ENCODE results near the gene PTPRM.

The PTPRM gene

DNA sequence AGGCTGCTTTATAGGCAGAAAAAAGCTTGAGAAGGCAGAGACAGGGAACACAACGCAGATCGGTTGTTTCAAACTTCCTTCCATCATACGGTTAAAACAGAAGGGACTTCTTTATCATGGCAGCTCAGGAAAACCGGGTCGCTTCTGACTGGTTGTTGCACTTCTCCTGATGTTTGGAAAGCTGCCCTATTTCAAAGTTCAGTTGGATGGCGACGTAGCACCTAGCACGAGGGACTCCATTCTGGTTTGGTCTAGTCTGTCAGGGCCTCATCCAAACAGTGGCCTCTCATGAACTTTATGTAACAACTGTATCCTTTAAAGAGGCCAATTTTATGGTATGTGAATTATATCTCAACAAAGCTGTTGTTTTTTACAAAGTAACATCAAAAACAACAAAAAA is 832.0 kb downstream of the PTPRM start:
- no peak overlapping the region for H3K4me3 ChIP-seq (ENCODE audit: extremely low read depth, insufficient read depth, low read length, poor library complexity, severe bottlenecking)
- H3K27ac ChIP-seq (ENCODE audit: low read depth, low read length, severe bottlenecking), result no peak overlapping the region
- H3K36me3 ChIP-seq (ENCODE audit: control insufficient read depth, insufficient read depth, low read length), result peaks cover 16% of the 10 kb centered on the region
- no peaks in the 10 kb centered on the region for H3K9me3 ChIP-seq (ENCODE audit: control insufficient read depth, low read length)
- 92 to 96% methylated on average over 6 to 8 of the region's 8 CpGs for WGBS, 2 experiments (ENCODE audit: insufficient coverage in 2 of 2)
- H3K4me1 ChIP-seq (ENCODE audit: control insufficient read depth, insufficient read depth, low read length, poor library complexity, severe bottlenecking), result no peaks in the 10 kb centered on the region

DNA sequence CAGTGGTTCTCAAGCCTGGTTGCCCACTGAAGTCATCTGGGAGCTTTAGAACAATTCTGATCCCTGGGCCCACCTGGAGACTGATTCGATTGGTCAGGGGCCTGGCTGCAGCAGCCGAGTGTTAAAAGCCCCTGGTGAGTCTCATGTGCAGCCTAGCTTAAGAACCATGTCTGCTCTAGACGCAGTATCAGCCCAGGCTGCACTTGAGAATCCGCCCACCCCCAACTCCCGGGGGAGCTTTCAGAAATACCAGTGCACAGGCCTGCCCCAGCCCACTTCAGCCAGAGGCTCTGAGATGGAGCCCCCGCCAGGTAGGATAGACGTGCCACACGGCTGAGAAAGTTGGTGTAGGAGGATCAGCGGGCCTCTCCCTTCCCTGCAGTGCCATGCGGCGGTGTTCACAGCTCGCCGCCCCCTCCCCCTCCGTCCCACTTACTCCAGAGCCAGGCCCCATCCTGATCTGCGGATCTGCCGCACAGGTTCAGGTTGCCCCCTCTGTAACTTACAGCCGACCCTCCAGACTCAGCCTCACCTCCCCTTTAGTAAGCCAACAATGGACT is 833.2 kb downstream of the PTPRM start:
- peaks cover 14% of the 10 kb centered on the region for H3K36me3 ChIP-seq (ENCODE audit: control insufficient read depth, insufficient read depth, low read length)
- H3K4me3 ChIP-seq (ENCODE audit: extremely low read depth, insufficient read depth, low read length, poor library complexity, severe bottlenecking), result no peak overlapping the region
- H3K27ac ChIP-seq (ENCODE audit: low read depth, low read length, severe bottlenecking), result no peak overlapping the region
- 85 to 89% methylated on average over 9 to 13 of the region's 17 CpGs for WGBS, 2 experiments (ENCODE audit: insufficient coverage in 2 of 2)
- no peaks in the 10 kb centered on the region for H3K4me1 ChIP-seq (ENCODE audit: control insufficient read depth, insufficient read depth, low read length, poor library complexity, severe bottlenecking)
- no peaks in the 10 kb centered on the region for H3K9me3 ChIP-seq (ENCODE audit: control insufficient read depth, low read length)

DNA sequence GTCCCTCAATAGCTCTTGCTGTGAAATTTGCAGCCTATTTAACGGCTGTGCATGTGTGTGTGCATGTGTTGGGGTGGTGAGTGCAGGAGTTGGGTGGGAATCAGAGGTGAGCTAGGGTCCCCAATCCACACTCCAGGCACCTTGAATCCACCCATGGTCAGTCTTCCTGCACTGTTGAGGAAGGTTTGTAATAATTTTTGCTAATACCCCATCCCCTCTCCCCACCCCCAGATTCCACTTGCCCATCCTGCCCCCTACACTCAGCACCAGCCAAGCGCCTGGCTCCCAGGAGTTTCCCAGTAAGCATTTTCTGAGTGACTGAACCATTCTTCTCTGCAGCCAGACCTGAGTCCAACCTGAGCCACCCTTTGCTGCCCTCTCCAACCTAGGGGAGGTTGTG is 833.7 kb downstream of the PTPRM start:
- Histone ChIP-seq H3K4me1 (ENCODE audit: control insufficient read depth, insufficient read depth, low read length, poor library complexity, severe bottlenecking) (no peaks in the 10 kb centered on the region), H3K36me3 (ENCODE audit: control insufficient read depth, insufficient read depth, low read length) (peaks cover 12% of the 10 kb centered on the region), H3K9me3 (ENCODE audit: control insufficient read depth, low read length) (no peaks in the 10 kb centered on the region), H3K4me3 (ENCODE audit: extremely low read depth, insufficient read depth, low read length, poor library complexity, severe bottlenecking) (no peak overlapping the region), H3K27ac (ENCODE audit: low read depth, low read length, severe bottlenecking) (no peak overlapping the region)
- WGBS, 2 experiments (ENCODE audit: insufficient coverage in 2 of 2), result 40% methylated on average over 1 of the region's 2 CpGs; no CpG with 5 or more reads in 1 of the 2 experiments

DNA sequence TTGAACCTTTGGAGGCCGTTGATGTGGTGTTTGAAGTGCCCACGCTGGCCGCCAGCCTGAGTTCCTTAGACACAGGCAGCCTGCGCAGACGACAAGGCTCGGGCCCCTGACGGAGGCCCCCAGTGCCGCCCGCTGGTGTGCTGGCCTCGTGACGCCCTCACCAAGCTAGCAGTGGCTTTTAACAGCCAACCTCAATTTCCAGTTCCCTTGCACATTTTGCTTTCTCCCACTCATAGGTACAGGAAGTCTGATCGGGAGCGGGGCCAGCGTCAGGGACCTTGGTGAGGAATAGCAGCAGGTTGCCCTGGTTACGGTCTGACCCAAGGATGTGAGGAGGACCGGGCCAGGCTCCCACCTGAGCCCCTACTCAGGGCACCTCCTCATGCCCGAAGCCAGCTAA is 834.5 kb downstream of the PTPRM start:
- WGBS, 2 experiments (ENCODE audit: insufficient coverage in 2 of 2), result 94 to 97% methylated on average over 13 to 16 of the region's 17 CpGs
- no peaks in the 10 kb centered on the region for H3K9me3 ChIP-seq (ENCODE audit: control insufficient read depth, low read length)
- H3K27ac ChIP-seq (ENCODE audit: low read depth, low read length, severe bottlenecking), result no peak overlapping the region

DNA sequence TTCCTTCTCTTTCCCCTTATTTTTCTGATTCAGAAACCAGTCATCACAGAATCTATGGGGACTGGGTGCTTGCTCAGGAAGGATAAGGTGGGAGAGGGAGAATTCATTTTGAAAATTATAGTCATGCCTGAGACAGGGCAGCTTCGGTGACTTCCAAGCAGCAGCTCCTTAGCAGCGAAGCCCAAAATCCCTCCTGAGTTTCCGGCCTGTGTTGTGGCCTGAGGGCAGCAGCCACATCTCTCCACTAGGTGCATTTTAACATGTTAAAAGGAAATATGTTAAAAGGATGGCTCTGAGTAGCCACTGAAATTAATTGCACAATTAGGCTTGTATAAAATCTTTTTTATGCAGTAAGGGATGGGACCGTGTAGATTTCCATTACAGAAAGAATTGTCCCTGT is 835.1 kb downstream of the PTPRM start:
- peaks cover 16% of the 10 kb centered on the region for H3K36me3 ChIP-seq (ENCODE audit: control insufficient read depth, insufficient read depth, low read length)

More for the DNA sequence above, 834.5 kb downstream of the PTPRM start:
- Histone ChIP-seq H3K4me3 (ENCODE audit: extremely low read depth, insufficient read depth, low read length, poor library complexity, severe bottlenecking) (no peak overlapping the region), H3K36me3 (ENCODE audit: control insufficient read depth, insufficient read depth, low read length) (peaks cover 12% of the 10 kb centered on the region), H3K4me1 (ENCODE audit: control insufficient read depth, insufficient read depth, low read length, poor library complexity, severe bottlenecking) (no peaks in the 10 kb centered on the region)

DNA sequence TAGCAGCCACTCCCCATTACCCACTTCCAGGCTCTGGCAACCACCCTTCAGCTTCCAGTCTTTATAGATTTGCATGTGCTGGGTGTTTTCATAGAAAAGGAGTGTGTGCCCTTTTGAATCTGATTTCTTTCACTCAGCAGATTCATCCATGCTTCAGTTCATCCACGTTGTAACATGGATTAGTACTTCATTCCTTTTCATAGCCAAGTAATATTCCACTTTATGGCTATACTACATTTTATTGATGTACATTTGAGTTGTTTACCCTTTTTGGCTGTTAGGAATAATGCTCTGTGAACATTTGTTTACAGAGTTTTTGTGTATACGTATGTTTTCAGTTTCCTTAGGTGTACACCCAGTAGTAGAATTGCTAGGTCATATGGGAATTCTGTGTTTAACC is 836.6 kb downstream of the PTPRM start:
- WGBS, 2 experiments (ENCODE audit: insufficient coverage in 2 of 2), result 75 to 100% methylated on average over 1 of the region's 2 CpGs
- no peak overlapping the region for H3K4me3 ChIP-seq (ENCODE audit: extremely low read depth, insufficient read depth, low read length, poor library complexity, severe bottlenecking)
- no peaks in the 10 kb centered on the region for H3K4me1 ChIP-seq (ENCODE audit: control insufficient read depth, insufficient read depth, low read length, poor library complexity, severe bottlenecking)
- H3K36me3 ChIP-seq (ENCODE audit: control insufficient read depth, insufficient read depth, low read length), result peaks cover 15% of the 10 kb centered on the region
- no peak overlapping the region for H3K27ac ChIP-seq (ENCODE audit: low read depth, low read length, severe bottlenecking)
- H3K9me3 ChIP-seq (ENCODE audit: control insufficient read depth, low read length), result no peaks in the 10 kb centered on the region

More for the DNA sequence above, 835.1 kb downstream of the PTPRM start:
- 84 to 92% methylated on average over 2 to 4 of the region's 4 CpGs for WGBS, 2 experiments (ENCODE audit: insufficient coverage in 2 of 2)
- H3K4me3 ChIP-seq (ENCODE audit: extremely low read depth, insufficient read depth, low read length, poor library complexity, severe bottlenecking), result no peak overlapping the region
- H3K27ac ChIP-seq (ENCODE audit: low read depth, low read length, severe bottlenecking), result no peak overlapping the region
- no peaks in the 10 kb centered on the region for H3K4me1 ChIP-seq (ENCODE audit: control insufficient read depth, insufficient read depth, low read length, poor library complexity, severe bottlenecking)
- no peaks in the 10 kb centered on the region for H3K9me3 ChIP-seq (ENCODE audit: control insufficient read depth, low read length)

DNA sequence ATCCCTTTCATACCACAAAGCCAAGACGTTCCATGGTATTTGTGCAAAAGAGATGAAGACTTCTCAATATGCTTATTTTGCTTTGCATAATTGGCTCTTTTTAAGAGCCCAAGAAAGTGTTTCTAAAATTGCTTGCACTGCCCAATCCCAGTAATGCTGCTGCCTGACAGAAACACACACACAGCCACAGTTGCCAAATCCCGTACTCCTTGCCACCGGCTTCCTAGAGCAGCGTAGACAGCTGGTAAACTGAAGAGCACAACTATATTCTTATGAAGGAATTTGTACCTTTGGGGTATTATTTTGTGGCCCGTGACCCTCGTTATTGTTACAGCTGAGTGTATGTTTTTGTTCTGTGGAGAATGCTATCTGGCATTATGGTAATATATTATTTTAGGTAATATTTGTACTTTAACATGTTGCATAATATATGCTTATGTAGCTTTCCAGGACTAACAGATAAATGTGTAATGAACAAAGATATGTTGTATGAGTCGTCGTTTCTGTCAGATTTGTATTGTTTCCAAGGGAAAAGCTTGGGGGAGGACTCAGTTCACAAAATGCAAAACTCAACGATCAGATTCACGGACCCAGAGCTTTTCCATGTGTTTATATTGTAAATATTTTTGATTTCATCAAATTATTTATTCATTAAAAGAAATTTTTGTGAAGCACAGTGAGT is 839.2 kb downstream of the PTPRM start:
- Histone ChIP-seq H3K9me3 (ENCODE audit: control insufficient read depth, low read length) (peaks cover 2% of the 10 kb centered on the region), H3K4me1 (ENCODE audit: control insufficient read depth, insufficient read depth, low read length, poor library complexity, severe bottlenecking) (no peaks in the 10 kb centered on the region), H3K27ac (ENCODE audit: low read depth, low read length, severe bottlenecking) (no peak overlapping the region), H3K36me3 (ENCODE audit: control insufficient read depth, insufficient read depth, low read length) (peaks cover 11% of the 10 kb centered on the region), H3K4me3 (ENCODE audit: extremely low read depth, insufficient read depth, low read length, poor library complexity, severe bottlenecking) (no peak overlapping the region)
- 73 to 95% methylated on average over 2 to 3 of the region's 10 CpGs for WGBS, 2 experiments (ENCODE audit: insufficient coverage in 2 of 2)

DNA sequence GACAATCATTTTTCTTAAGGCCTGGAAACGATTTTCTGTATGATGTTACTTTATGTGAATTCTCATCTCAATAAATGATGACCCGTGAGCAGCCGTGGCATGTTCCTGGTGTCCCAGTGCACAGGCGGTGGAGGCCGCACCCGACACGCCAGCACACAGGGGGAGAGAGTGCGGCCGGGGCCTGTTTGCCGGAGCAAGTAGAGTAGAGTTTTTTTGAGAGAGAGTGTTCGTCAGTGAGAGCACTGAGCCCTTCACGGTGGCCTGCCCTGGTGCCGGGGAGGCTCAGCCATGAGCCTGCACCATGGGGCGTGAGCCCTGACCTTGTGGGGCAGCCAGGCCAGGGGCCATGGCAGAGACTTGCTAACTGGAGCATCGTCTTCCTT is 839.7 kb downstream of the PTPRM start:
- Histone ChIP-seq H3K4me3 (ENCODE audit: extremely low read depth, insufficient read depth, low read length, poor library complexity, severe bottlenecking) (no peak overlapping the region), H3K9me3 (ENCODE audit: control insufficient read depth, low read length) (peaks cover 6% of the 10 kb centered on the region), H3K36me3 (ENCODE audit: control insufficient read depth, insufficient read depth, low read length) (peaks cover 11% of the 10 kb centered on the region), H3K27ac (ENCODE audit: low read depth, low read length, severe bottlenecking) (no peak overlapping the region), H3K4me1 (ENCODE audit: control insufficient read depth, insufficient read depth, low read length, poor library complexity, severe bottlenecking) (no peaks in the 10 kb centered on the region)
- 93 to 99% methylated on average over 13 to 15 of the region's 15 CpGs for WGBS, 2 experiments (ENCODE audit: insufficient coverage in 2 of 2)

DNA sequence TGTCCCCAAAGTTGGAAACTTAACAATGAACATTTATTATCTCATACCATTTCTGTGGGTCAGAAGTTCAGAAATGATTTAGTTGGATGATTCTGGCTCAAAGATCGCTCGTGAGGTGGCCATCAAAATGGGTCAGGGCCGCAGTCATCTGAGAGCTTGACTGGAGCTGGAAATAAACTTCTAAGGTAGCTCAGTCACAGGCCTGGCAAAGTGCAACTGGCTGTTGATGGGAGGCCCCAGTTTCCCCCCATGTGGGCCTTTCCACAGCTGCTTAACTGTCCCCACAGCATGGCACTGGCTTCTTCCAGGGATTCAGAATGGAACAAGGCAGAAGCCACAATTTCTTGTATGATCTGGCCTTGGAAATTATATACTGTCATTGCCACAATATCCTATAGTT is 842.0 kb downstream of the PTPRM start:
- H3K9me3 ChIP-seq (ENCODE audit: control insufficient read depth, low read length), result peaks cover 11% of the 10 kb centered on the region
- H3K4me1 ChIP-seq (ENCODE audit: control insufficient read depth, insufficient read depth, low read length, poor library complexity, severe bottlenecking), result no peaks in the 10 kb centered on the region
- H3K4me3 ChIP-seq (ENCODE audit: extremely low read depth, insufficient read depth, low read length, poor library complexity, severe bottlenecking), result no peak overlapping the region
- no peak overlapping the region for H3K27ac ChIP-seq (ENCODE audit: low read depth, low read length, severe bottlenecking)
- H3K36me3 ChIP-seq (ENCODE audit: control insufficient read depth, insufficient read depth, low read length), result peaks cover 9% of the 10 kb centered on the region
- WGBS, 2 experiments (ENCODE audit: insufficient coverage in 2 of 2), result 97 to 100% methylated on average over 2 to 3 of the region's 3 CpGs

DNA sequence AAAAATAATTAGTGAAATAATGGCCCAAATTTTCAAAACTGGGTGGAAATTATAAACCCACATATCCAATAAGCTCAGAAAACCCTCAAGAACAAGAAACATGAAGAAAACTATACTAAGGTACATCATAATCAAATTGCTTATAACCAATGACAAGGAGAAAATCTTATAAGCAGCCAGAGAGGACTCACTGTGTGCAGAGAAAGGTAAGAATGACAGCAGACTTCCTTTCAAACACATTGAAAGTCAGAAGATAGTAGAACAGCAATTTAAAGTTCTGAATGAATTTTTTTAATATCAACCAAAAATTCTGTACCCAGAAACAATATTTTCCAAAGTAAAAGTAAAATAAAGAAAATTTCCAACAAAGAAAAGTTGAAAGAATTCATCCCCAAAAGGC is 844.4 kb downstream of the PTPRM start:
- Histone ChIP-seq H3K36me3 (ENCODE audit: control insufficient read depth, insufficient read depth, low read length) (peaks cover 8% of the 10 kb centered on the region), H3K4me1 (ENCODE audit: control insufficient read depth, insufficient read depth, low read length, poor library complexity, severe bottlenecking) (no peaks in the 10 kb centered on the region), H3K9me3 (ENCODE audit: control insufficient read depth, low read length) (peaks cover 11% of the 10 kb centered on the region), H3K27ac (ENCODE audit: low read depth, low read length, severe bottlenecking) (no peak overlapping the region), H3K4me3 (ENCODE audit: extremely low read depth, insufficient read depth, low read length, poor library complexity, severe bottlenecking) (no peak overlapping the region)

DNA sequence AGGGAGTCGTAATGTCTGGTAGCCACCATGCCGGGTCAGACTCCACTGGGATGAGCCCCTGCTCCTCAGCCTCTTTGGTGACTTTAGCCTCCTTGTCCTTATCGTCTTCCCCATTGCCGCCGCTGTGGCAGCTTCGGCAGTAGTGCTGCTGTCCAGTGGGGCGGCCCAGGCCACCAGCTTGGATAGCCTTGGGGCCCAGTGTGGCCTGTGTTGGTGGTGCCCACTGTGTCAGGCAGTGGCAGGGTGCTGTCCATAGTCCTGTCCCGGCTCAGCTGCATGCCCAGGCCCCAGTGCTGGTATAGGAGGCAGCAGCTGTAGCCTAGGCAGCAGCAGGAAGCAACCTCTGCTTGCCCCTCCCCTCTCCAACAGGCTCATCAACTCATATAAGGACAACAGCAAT is 845.0 kb downstream of the PTPRM start:
- Histone ChIP-seq H3K4me3 (ENCODE audit: extremely low read depth, insufficient read depth, low read length, poor library complexity, severe bottlenecking) (no peak overlapping the region), H3K4me1 (ENCODE audit: control insufficient read depth, insufficient read depth, low read length, poor library complexity, severe bottlenecking) (no peaks in the 10 kb centered on the region), H3K36me3 (ENCODE audit: control insufficient read depth, insufficient read depth, low read length) (peaks cover 5% of the 10 kb centered on the region), H3K9me3 (ENCODE audit: control insufficient read depth, low read length) (peaks cover 11% of the 10 kb centered on the region), H3K27ac (ENCODE audit: low read depth, low read length, severe bottlenecking) (no peak overlapping the region)
- 94 to 95% methylated on average over 5 to 7 of the region's 8 CpGs for WGBS, 2 experiments (ENCODE audit: insufficient coverage in 2 of 2)

Measured in mesodermal cell (in vitro differentiated cells).